Psoas muscle (tissue), 8 donors: ENCODE results near the gene CDK15. TPM values are rescaled to one million over a fixed set of nuclear protein-coding genes. Genes with fewer than 3 reads are reported as not detected.

Experiments used
- ATAC-seq, 4 donors: fragments of 200-7000 bp; cut with Tn5 transposase; one replicate each; pipeline ENCODE4 v1.9.1; 2020; ENCODE audit warnings: moderate library complexity in 3 of 4, mild to moderate bottlenecking in 2 of 4
- DNase-seq, 2 donors: peaks; one replicate each; pipeline ENCODE4 v3.0.0-alpha.2; 2020
- H3K27ac ChIP-seq: fragments of 200-600 bp; one replicate; pipeline ENCODE4 v1.8.0; 2022
- H3K27me3 ChIP-seq, 3 donors: fragments of 200-600 bp in 1 of 3; one replicate each; pipeline versions ENCODE4 v1.6.1 to v1.8.0; 2013 to 2022; ENCODE audit warnings: low read length in 2 of 3, mild to moderate bottlenecking in 2 of 3, moderate library complexity in 1 of 3; ENCODE audit not compliant: insufficient read depth in 3 of 3
- H3K36me3 ChIP-seq, 2 donors: fragments of 200-600 bp in 1 of 2; one replicate each; pipeline versions ENCODE4 v1.6.1 to v1.8.0; 2013 to 2022; ENCODE audit warnings: low read depth in 1 of 2, mild to moderate bottlenecking in 1 of 2, moderate library complexity in 1 of 2; ENCODE audit not compliant: insufficient read depth in 1 of 2
- H3K4me1 ChIP-seq: fragments of 200-600 bp; one replicate; pipeline ENCODE4 v1.8.0; 2022
- H3K4me3 ChIP-seq: fragments of 200-600 bp; one replicate; pipeline ENCODE4 v1.8.0; 2022; ENCODE audit warnings: mild to moderate bottlenecking
- H3K9me3 ChIP-seq: fragments of 200-600 bp; one replicate; pipeline ENCODE4 v1.8.0; 2022
- WGBS, 3 donors: extraction: QIAGEN DNeasy Blood & Tissue Kit; methylation state at CpG; one replicate each; pipeline versions ENCODE4 v1.1.6 to v1.1.7; 2013; 5-methylcytosine and 5-hydroxymethylcytosine counted together
- intact Hi-C, 2 donors: fragments of 100-400 bp; cut with DNase I; formaldehyde crosslinking; loops; one replicate each; pipeline versions ENCODE4 v1.11.0 to v1.14.2; 2022
- polyA plus RNA-seq, 3 donors: library from polyadenylated mRNA; stranded (reverse); fragments of 200-250 nt; gene quantifications; one replicate each; pipeline ENCODE4 v1.2.3, GENCODE V29; 2013
- total RNA-seq, 4 donors: library from RNA; stranded (reverse); fragmentation: NEBNext Ultra II Directional in 2 of 4; extraction: Animal tissue kit (Norgen Biotek cat#: 25700) in 2 of 4; gene quantifications; one replicate each; pipeline versions ENCODE4 v1.2.1 to v1.2.4, GENCODE V29; 2021 to 2023
- TF ChIP-seq, protein P1 (sequence below): fragments of 200-600 bp; IDR thresholded peaks from one replicate; pipeline ENCODE4 v1.8.0; 2022; ENCODE audit warnings: antibody characterized with exemption
- donor health status: healthy with polysubstance abuse.
- donor health status: DM: no; HTN: no; CAD: no; lungs with moderate emphysema.
- donor health status: Bipolar disorder and iron deficiency.
- donor health status: healthy.
- donor health status: DM: yes; HTN: yes; CAD: no.
- donor health status: DM: no; HTN: no; CAD: no.
- donor health status: DM: no; HTN: no; CAD: no.
- donor health status: DM: yes; HTN: yes; CAD: no.

Gene CDK15
- total and polyA plus RNA-seq, 7 donors = 0.05 to 0.92 (median 0.31) TPM; not detected in 1

DNA sequence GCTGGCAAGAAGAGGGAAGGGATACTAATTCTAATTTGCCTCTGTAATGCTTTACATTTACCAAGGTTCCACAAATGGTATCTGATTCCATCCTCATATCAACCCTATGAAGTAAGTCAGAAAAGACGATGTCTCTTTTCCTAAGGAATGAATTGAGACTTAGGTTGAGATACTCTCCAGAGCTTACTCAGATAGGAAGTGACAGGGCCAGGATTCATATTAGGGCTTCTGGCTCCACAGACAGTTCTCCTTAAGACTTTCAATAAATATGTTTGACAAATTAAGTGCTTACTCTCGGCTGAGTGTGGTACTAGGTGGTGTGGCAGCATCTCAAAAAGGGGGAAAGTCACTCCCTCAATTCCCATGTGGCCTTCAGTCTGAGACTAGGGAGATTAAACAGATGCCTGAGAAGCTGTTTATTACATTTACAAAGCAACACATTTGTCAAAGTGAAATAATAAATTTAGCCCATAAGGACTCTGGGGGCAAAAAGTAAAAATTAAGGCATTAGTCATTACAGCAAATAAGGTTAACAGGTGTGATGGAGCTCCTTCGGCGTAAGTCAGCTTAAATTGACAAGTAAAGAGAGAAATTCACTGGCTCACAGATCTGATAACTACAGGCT lies 14.2 kb downstream of the CDK15 start:
- TF ChIP-seq, protein P1, sequence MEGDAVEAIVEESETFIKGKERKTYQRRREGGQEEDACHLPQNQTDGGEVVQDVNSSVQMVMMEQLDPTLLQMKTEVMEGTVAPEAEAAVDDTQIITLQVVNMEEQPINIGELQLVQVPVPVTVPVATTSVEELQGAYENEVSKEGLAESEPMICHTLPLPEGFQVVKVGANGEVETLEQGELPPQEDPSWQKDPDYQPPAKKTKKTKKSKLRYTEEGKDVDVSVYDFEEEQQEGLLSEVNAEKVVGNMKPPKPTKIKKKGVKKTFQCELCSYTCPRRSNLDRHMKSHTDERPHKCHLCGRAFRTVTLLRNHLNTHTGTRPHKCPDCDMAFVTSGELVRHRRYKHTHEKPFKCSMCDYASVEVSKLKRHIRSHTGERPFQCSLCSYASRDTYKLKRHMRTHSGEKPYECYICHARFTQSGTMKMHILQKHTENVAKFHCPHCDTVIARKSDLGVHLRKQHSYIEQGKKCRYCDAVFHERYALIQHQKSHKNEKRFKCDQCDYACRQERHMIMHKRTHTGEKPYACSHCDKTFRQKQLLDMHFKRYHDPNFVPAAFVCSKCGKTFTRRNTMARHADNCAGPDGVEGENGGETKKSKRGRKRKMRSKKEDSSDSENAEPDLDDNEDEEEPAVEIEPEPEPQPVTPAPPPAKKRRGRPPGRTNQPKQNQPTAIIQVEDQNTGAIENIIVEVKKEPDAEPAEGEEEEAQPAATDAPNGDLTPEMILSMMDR = no peak
- no peak for DNase-seq
- Histone ChIP-seq H3K4me3 (no peak overlapping the region), H3K4me1 (peaks cover 4% of the 10 kb centered on the region), H3K27me3 (peaks cover 0 to 2% (median 0%) of the 10 kb centered on the region in 3 donors), H3K9me3 (no peaks in the 10 kb centered on the region), H3K36me3 (no peaks in the 10 kb centered on the region), H3K27ac (no peak overlapping the region)
- 51 to 62% (median 55%) methylated on average over 4 of the region's 4 CpGs for WGBS, 3 donors
- ATAC-seq = no peak
- intact Hi-C loops = no loop called here

DNA sequence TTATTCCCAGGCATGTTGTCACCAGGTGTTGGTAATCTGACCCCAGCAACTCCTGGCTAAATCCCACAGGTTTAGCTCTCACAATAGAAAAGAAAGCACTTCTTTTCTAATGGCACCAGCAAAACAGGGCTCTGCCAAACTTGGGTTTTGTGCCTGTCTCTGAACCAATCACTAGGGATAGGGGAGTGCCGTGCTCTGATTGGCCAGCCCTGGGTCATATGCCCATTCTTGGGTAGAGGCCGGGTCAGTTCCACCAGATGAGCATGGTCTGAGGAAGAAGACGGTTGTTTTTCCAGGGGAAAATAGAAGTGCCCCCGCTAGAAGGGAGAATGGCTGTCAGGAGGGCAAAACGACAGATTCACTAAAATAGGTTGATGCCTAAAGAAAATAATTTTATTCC lies 14.7 kb downstream of the CDK15 start:
- Histone ChIP-seq H3K4me1 (peaks cover 4% of the 10 kb centered on the region), H3K27ac (no peak overlapping the region), H3K9me3 (no peaks in the 10 kb centered on the region), H3K36me3 (no peaks in the 10 kb centered on the region), H3K27me3 (peaks cover 0 to 2% (median 0%) of the 10 kb centered on the region in 3 donors), H3K4me3 (no peak overlapping the region)
- intact Hi-C loops = no loop called here
- no peak for ATAC-seq
- TF ChIP-seq, protein P1 = no peak
- no peak for DNase-seq
- 75 to 85% (median 77%) methylated on average over 5 of the region's 5 CpGs for WGBS, 3 donors

DNA sequence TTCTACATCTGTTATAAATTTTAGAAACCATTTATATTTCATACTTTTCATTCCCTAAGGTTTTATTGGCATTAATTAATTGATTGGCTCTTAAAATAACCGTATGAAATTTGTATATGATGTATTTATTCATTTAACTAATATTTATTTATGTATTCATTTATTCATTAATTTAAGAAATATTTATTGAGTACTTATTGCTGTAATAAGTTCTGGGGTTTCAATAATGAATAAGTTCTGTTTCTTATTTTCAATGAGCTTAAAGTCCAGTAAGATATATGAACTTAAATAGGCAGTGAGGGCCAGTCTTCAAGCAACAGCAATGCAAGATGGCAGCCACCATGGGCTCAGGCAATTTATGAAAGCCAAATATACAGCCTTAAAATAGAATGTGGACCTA lies 17.9 kb downstream of the CDK15 start:
- DNase-seq = no peak
- intact Hi-C loops = no loop called here
- no peaks in the 10 kb centered on the region for H3K36me3 ChIP-seq
- H3K27me3 ChIP-seq = peaks cover 0 to 2% (median 0%) of the 10 kb centered on the region in 3 donors
- H3K4me3 ChIP-seq = no peak overlapping the region
- no peaks in the 10 kb centered on the region for H3K9me3 ChIP-seq
- 75 to 84% (median 75%) methylated on average over 1 of the region's 1 CpG for WGBS, 3 donors
- TF ChIP-seq, protein P1 = no peak
- H3K27ac ChIP-seq = no peak overlapping the region
- H3K4me1 ChIP-seq = peaks cover 4% of the 10 kb centered on the region
- ATAC-seq = no peak

DNA sequence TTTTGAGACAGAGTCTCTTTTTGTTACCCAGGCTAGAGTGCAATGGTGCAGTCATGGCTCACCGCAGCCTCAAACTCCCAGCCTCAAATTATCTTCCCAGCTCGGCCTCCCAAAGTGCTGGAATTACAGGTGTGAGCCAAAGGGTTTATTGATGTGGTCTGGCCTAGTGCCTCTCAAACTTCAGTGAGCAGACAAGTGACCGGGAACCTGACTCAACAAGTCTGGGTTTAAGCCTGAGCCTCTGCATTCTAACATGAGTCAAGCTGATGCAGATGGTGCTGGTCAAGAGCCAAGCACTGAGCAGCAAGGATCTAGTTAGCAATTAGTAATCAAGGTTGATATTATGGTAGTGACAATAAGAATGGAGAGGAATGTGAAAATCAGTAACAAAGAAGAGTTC lies 21.3 kb downstream of the CDK15 start:
- Histone ChIP-seq H3K27ac (no peak overlapping the region), H3K4me3 (no peak overlapping the region), H3K36me3 (no peaks in the 10 kb centered on the region), H3K27me3 (peaks cover 0 to 2% (median 0%) of the 10 kb centered on the region in 3 donors), H3K4me1 (no peaks in the 10 kb centered on the region), H3K9me3 (no peaks in the 10 kb centered on the region)
- ATAC-seq (no peak), DNase-seq (no peak)
- intact Hi-C loops = no loop called here
- 90 to 97% (median 92%) methylated on average over 3 of the region's 3 CpGs for WGBS, 3 donors
- TF ChIP-seq, protein P1 = no peak

DNA sequence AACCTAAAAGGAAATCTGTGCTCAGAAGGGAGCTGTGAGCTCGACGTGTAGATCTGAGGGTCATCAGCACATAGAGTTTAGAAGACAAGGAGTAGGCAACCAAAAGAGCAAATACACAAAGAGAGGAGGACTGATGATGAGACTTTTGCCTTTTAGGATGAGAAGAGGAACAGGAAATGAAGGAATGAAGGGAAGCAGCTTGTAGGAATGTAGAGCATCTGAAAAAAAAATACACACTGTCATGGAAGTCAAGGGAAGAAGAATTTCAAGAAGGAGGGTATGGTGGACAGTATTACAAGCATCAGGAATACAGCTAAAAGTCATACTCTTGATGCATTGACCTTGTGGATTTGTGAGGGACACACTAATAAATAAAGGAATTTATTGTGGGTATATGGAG lies 21.9 kb downstream of the CDK15 start:
- Histone ChIP-seq H3K9me3 (no peaks in the 10 kb centered on the region), H3K4me3 (no peak overlapping the region), H3K27ac (no peak overlapping the region), H3K27me3 (peaks cover 0 to 2% (median 0%) of the 10 kb centered on the region in 3 donors), H3K36me3 (no peaks in the 10 kb centered on the region), H3K4me1 (no peaks in the 10 kb centered on the region)
- no peak for ATAC-seq
- intact Hi-C loops = no loop called here
- no peak for DNase-seq
- TF ChIP-seq, protein P1 = no peak
- WGBS, 3 donors = 77 to 83% (median 78%) methylated on average over 2 of the region's 2 CpGs
